Measurements from ENCODE around the gene DISC1.
"Not testable (repeated sequence)": the region's sequence is repeated elsewhere in the genome, so short reads cannot be mapped to it uniquely, and the experiment has no call there.

DISC1 gene

GRCh38 chr1:231763456-231763855 lies 136.9 kb downstream of the DISC1 start:
- H3K27me3 ChIP-seq (ENCODE audit: low read depth, low read length) = peaks cover 12% of the 10 kb centered on the region; the same call in 1 of the 2 replicates
- TF ChIP-seq CTCF (IDR thresholded peaks at IDR 0.05; ENCODE audit: low read depth, low read length) (no peak), EZH2phosphoT487 (IDR thresholded peaks at IDR 0.05; ENCODE audit: low read depth) (no peak)

GRCh38 chr1:231765825-231766224 lies 139.2 kb downstream of the DISC1 start:
- not testable (repeated sequence) for H3K36me3 ChIP-seq (replicated peaks; ENCODE audit: low read depth, low read length); H3K4me2 ChIP-seq (ENCODE audit: low read length); H2AFZ ChIP-seq (ENCODE audit: low read depth, low read length); H3K27ac ChIP-seq (ENCODE audit: low read length); H3K4me3 ChIP-seq (ENCODE audit: low read length); H4K20me1 ChIP-seq (ENCODE audit: insufficient read depth, low read length); H3K9ac ChIP-seq (ENCODE audit: low read length); H3K9me3 ChIP-seq (ENCODE audit: insufficient read depth, low read length); H3K79me2 ChIP-seq (ENCODE audit: low read length); H3K4me1 ChIP-seq (ENCODE audit: low read length)
- H3K27me3 ChIP-seq (ENCODE audit: low read depth, low read length) = peaks cover 16% of the 10 kb centered on the region

More at GRCh38 chr1:231763456-231763855, 136.9 kb downstream of the DISC1 start:
- H4K20me1 ChIP-seq (ENCODE audit: insufficient read depth, low read length) = no peaks in the 10 kb centered on the region
- H3K36me3 ChIP-seq (replicated peaks; ENCODE audit: low read depth, low read length) = no peaks in the 10 kb centered on the region
- no peaks in the 10 kb centered on the region for H3K79me2 ChIP-seq (ENCODE audit: low read length)
- H3K27ac ChIP-seq (ENCODE audit: low read length) = no peak overlapping the region
- H3K4me1 ChIP-seq (ENCODE audit: low read length) = no peaks in the 10 kb centered on the region
- H3K9ac ChIP-seq (ENCODE audit: low read length) = no peak overlapping the region
- no peaks in the 10 kb centered on the region for H3K9me3 ChIP-seq (ENCODE audit: insufficient read depth, low read length)
- no peak overlapping the region for H2AFZ ChIP-seq (ENCODE audit: low read depth, low read length)
- no peak overlapping the region for H3K4me3 ChIP-seq (ENCODE audit: low read length)
- H3K4me2 ChIP-seq (ENCODE audit: low read length) = no peak overlapping the region

GRCh38 chr1:231767471-231767870 lies 140.9 kb downstream of the DISC1 start:
- Histone ChIP-seq H3K27ac (ENCODE audit: low read length) (no peak overlapping the region), H4K20me1 (ENCODE audit: insufficient read depth, low read length) (no peaks in the 10 kb centered on the region), H3K4me2 (ENCODE audit: low read length) (no peak overlapping the region), H3K27me3 (ENCODE audit: low read depth, low read length) (peaks cover 29% of the 10 kb centered on the region), H3K79me2 (ENCODE audit: low read length) (no peaks in the 10 kb centered on the region), H3K4me1 (ENCODE audit: low read length) (no peaks in the 10 kb centered on the region), H3K9ac (ENCODE audit: low read length) (no peak overlapping the region), H2AFZ (ENCODE audit: low read depth, low read length) (no peak overlapping the region), H3K36me3 (replicated peaks; ENCODE audit: low read depth, low read length) (no peaks in the 10 kb centered on the region), H3K4me3 (ENCODE audit: low read length) (no peak overlapping the region), H3K9me3 (ENCODE audit: insufficient read depth, low read length) (no peaks in the 10 kb centered on the region)
- TF ChIP-seq EZH2phosphoT487 (IDR thresholded peaks at IDR 0.05; ENCODE audit: low read depth) (no peak), CTCF (IDR thresholded peaks at IDR 0.05; ENCODE audit: low read depth, low read length) (no peak)

- Histone ChIP-seq H3K27me3 (ENCODE audit: low read depth, low read length) (peaks cover 33% of the 10 kb centered on the region), H3K79me2 (ENCODE audit: low read length) (no peaks in the 10 kb centered on the region), H3K4me2 (ENCODE audit: low read length) (no peak overlapping the region), H4K20me1 (ENCODE audit: insufficient read depth, low read length) (no peaks in the 10 kb centered on the region), H3K36me3 (replicated peaks; ENCODE audit: low read depth, low read length) (no peaks in the 10 kb centered on the region), H3K27ac (ENCODE audit: low read length) (no peak overlapping the region), H3K4me3 (ENCODE audit: low read length) (no peak overlapping the region), H3K9ac (ENCODE audit: low read length) (no peak overlapping the region), H2AFZ (ENCODE audit: low read depth, low read length) (no peak overlapping the region), H3K4me1 (ENCODE audit: low read length) (no peaks in the 10 kb centered on the region), H3K9me3 (ENCODE audit: insufficient read depth, low read length) (no peaks in the 10 kb centered on the region)
- TF ChIP-seq EZH2phosphoT487 (IDR thresholded peaks at IDR 0.05; ENCODE audit: low read depth) (no peak), CTCF (IDR thresholded peaks at IDR 0.05; ENCODE audit: low read depth, low read length) (no peak)
These were observed 141.8 kb downstream of the DISC1 start for GRCh38 chr1:231768416-231768815.
